Activated CD8-positive, alpha-beta memory T cell treated with anti-CD3 and anti-CD28 coated beads, Interleukin-2, amount 50 U/mL, for 1 hour (primary cell): Measurements from ENCODE around the gene KRTAP20-1.

Experiments
- DNase-seq: peaks from one replicate; pipeline ENCODE4 v3.0.0-alpha.2; 2020; ENCODE audit errors: extremely low read depth

Gene KRTAP20-1

GRCh38 chr21:30646904-30647414 is 30.7 kb downstream of the KRTAP20-1 start:
- no peak for DNase-seq

GRCh38 chr21:30652891-30653290 is 36.7 kb downstream of the KRTAP20-1 start:
- DNase-seq: no peak
